Hematopoietic multipotent progenitor cell treated with erythropoietin and hydrocortisone succinate and interleukin-3 and kit ligand, for 6 days (in vitro differentiated cells): Measurements from ENCODE around the gene SLCO3A1.
"Not testable (repeated sequence)": the region's sequence is repeated elsewhere in the genome, so short reads cannot be mapped to it uniquely, and the experiment has no call there.

ENCODE experiments used
- DNase-seq: peaks from one replicate; pipeline ENCODE4 v3.0.0-alpha.2; 2015

The SLCO3A1 gene

GRCh38 chr15:91942720-91943394, 89.3 kb downstream of the SLCO3A1 start:
- peak; percentile 86 for DNase-seq

- no peak for DNase-seq
These were observed 90.8 kb downstream of the SLCO3A1 start for GRCh38 chr15:91944331-91944730.

GRCh38 chr15:91945385-91945784, 91.9 kb downstream of the SLCO3A1 start:
- no peak for DNase-seq

GRCh38 chr15:91946075-91946474, 92.6 kb downstream of the SLCO3A1 start:
- peak; percentile 9 for DNase-seq

- peak; percentile 52 for DNase-seq
These were observed 93.2 kb downstream of the SLCO3A1 start for GRCh38 chr15:91946581-91947292.

GRCh38 chr15:91947293-91947679, 93.8 kb downstream of the SLCO3A1 start:
- DNase-seq: peak; percentile 82

GRCh38 chr15:91947683-91948608, 94.4 kb downstream of the SLCO3A1 start:
- peak; percentile 56 for DNase-seq

- no peak for DNase-seq
These were observed 95.9 kb downstream of the SLCO3A1 start for GRCh38 chr15:91949361-91949760.

- DNase-seq: no peak
These were observed 96.5 kb downstream of the SLCO3A1 start for GRCh38 chr15:91950054-91950453.

GRCh38 chr15:91950631-91951329, 97.3 kb downstream of the SLCO3A1 start:
- DNase-seq: peak; percentile 16

GRCh38 chr15:91952216-91952615, 98.7 kb downstream of the SLCO3A1 start:
- no peak for DNase-seq

- no peak for DNase-seq
These were observed 99.9 kb downstream of the SLCO3A1 start for GRCh38 chr15:91953432-91953831.

- no peak for DNase-seq
These were observed 100.8 kb downstream of the SLCO3A1 start for GRCh38 chr15:91954292-91954691.

- no peak for DNase-seq
These were observed 102.7 kb downstream of the SLCO3A1 start for GRCh38 chr15:91956026-91956723.

- no peak for DNase-seq
These were observed 107.8 kb downstream of the SLCO3A1 start for GRCh38 chr15:91961357-91961756.

GRCh38 chr15:91963747-91964146, 110.2 kb downstream of the SLCO3A1 start:
- DNase-seq: not testable (repeated sequence)

- no peak for DNase-seq
These were observed 112.1 kb downstream of the SLCO3A1 start for GRCh38 chr15:91965501-91966193.

- DNase-seq: no peak
These were observed 112.7 kb downstream of the SLCO3A1 start for GRCh38 chr15:91966194-91966552.

GRCh38 chr15:91967935-91968606, 114.6 kb downstream of the SLCO3A1 start:
- DNase-seq: no peak

GRCh38 chr15:91968610-91969009, 115.1 kb downstream of the SLCO3A1 start:
- DNase-seq: no peak

- no peak for DNase-seq
These were observed 116.6 kb downstream of the SLCO3A1 start for GRCh38 chr15:91970142-91970541.
